Cardiac fibroblast (primary cell): ENCODE data around the gene CTNND2.

ENCODE experiments used
- DNase-seq, 2 donors: peaks; one replicate each; pipeline versions ENCODE4 v3.0.0 to v3.0.0-alpha.2; 2010; ENCODE audit warnings: low read depth in 2 of 2
- H3K4me3 ChIP-seq, 2 donors: replicated peaks in 1 of 2; 1 replicate in 1 of 2; 2 replicates in 1 of 2; pipeline ENCODE4 v1.5.1; 2011; ENCODE audit warnings: low read depth in 2 of 2, low read length in 2 of 2, mild to moderate bottlenecking in 2 of 2, moderate library complexity in 1 of 2
- TF ChIP-seq, protein P1 (sequence below): IDR thresholded peaks from one replicate; pipeline ENCODE4 v1.5.1; 2011; ENCODE audit warnings: low read depth, mild to moderate bottlenecking, low read length, inconsistent platforms

The CTNND2 gene

DNA sequence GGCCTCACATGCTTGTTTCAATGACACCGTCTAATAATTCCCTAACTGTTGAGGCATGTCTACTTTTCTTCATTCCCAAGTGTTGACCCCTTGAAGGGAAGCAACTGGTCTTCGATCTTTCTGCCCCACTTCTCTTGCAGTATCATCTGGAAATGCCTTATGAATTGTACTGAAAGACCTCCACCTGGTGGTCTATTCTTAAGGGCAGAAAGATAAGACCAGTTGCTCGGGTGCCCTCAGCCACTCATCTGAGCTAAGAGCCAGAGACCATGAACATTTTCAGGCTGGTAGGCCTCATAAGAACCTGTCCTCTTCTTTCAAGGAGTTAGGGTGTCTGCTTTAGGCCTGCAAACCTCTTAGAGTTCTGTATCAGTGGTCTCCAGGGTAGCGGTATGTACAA is 542.5 kb downstream of the CTNND2 start:
- TF ChIP-seq, protein P1, sequence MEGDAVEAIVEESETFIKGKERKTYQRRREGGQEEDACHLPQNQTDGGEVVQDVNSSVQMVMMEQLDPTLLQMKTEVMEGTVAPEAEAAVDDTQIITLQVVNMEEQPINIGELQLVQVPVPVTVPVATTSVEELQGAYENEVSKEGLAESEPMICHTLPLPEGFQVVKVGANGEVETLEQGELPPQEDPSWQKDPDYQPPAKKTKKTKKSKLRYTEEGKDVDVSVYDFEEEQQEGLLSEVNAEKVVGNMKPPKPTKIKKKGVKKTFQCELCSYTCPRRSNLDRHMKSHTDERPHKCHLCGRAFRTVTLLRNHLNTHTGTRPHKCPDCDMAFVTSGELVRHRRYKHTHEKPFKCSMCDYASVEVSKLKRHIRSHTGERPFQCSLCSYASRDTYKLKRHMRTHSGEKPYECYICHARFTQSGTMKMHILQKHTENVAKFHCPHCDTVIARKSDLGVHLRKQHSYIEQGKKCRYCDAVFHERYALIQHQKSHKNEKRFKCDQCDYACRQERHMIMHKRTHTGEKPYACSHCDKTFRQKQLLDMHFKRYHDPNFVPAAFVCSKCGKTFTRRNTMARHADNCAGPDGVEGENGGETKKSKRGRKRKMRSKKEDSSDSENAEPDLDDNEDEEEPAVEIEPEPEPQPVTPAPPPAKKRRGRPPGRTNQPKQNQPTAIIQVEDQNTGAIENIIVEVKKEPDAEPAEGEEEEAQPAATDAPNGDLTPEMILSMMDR = no peak
- no peak for DNase-seq

DNA sequence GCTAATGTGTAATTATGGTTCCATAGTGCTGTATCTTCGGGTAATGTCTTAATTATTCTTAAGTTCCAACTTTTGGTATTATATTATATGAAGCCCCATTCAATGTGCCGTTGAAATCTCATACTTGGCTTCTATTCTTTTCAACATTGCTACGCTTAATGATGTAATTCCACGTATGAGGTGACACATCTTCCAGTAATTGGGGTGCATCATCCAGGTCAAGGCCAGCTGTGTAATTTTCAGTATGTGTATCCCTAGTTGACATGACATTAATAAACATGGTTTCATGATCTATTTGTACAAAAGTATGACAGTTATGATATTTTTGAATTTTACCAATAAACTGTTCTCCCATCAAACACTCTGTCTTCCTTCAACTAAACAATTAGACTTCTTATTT is 546.3 kb downstream of the CTNND2 start:
- DNase-seq = no peak
- TF ChIP-seq, protein P1 = no peak
- no peak overlapping the region for H3K4me3 ChIP-seq

More for the DNA sequence above, 542.5 kb downstream of the CTNND2 start:
- H3K4me3 ChIP-seq = no peak overlapping the region

DNA sequence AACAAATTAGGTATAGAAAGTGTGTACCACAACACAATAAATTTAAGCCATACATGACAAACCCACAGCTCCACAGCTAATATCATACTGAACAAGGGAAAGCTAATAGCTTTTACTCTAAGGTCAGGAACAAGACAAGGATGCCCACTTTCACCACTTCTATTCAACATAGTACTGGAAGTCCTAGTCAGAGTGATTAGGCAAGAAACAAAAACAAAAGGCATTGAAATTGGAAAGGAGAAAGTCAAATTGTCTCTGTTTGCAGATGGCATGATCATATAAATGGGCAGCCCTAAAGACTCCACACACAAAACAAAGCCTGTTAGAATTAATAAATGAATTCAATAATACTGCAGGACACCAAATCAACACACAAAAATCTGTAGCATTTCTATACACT is 548.8 kb downstream of the CTNND2 start:
- no peak for DNase-seq
- H3K4me3 ChIP-seq = no peak overlapping the region
- TF ChIP-seq, protein P1 = no peak

DNA sequence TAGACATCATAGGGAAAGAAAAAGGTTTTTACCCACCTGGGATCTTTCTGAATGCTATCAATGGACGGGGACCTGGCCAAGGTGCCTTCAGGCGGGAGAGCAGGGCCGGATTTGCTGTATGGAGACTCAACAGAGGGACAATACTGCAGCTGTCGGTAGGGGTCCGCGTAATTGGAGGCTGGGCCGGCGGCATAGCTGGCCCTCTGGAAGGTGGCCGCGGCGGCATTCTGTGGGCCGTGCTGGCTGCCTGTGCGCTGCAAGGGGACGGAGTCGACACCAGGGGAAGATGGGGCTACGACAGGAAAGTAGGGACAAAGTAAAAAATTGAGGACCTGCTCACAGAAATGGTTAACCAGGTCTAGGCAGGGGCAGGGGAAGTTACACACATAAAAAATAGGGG is 557.9 kb downstream of the CTNND2 start:
- DNase-seq = no peak
- no peak overlapping the region for H3K4me3 ChIP-seq
- TF ChIP-seq, protein P1 = no peak

DNA sequence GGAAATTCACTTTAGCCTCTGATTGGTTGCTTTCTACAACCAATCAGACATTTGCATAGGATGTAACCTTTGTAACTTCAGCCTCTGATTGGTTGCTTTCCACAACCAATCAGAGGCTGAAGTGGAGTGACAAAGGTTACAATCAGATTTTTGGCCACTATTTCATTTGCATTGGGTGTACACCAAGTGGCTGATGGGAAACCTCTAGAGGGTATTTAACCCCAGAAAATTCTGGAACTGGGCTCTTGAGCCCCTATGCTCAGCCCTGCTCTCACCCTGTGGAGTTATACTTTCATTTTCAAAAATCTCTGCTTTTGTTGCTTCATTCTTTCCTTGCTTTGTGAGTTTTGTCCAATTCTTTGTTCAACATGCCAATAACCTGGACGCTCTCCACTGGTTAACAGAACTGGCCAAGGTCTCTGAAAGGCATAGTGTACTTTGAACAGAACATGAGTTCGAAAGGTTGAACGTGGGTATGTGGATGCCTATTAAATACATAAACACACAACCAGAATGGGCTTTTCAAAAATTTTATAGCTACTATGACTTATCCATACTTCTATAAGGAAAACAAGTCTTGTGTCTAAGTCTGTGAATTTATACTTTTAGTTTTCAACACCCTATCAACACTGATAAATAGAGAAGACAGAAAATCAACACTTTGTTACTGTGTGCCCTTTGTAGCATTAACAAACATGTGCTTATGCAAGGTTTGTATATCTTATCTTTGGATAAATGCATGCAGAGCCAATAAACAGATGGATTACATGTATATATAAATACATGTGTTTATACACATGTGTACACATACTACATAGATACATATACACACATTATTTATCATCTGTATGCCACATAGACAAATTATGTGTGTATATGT is 568.1 kb downstream of the CTNND2 start:
- TF ChIP-seq, protein P1 = no peak

DNA sequence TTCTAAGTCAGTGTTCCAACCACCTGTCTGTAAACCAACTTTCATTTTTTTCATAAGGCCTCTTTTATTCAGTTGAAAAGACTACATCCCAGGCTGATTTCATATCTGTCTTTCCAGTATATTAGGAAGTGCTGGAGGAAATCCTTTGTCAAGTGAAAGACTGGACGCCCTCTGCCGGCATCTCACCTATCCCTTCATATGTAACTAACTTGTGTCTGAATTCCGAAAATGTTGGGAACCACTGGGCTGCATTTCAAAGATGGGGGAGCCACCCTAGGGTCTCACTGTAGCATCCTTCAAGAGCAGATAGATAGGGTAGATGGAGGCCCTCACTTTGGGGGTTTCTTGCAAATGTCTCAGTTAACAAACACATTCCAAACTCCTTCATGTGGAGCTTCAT is 569.8 kb downstream of the CTNND2 start:
- no peak for DNase-seq
- H3K4me3 ChIP-seq = no peak overlapping the region
- TF ChIP-seq, protein P1 = no peak

More for the DNA sequence above, 568.1 kb downstream of the CTNND2 start:
- H3K4me3 ChIP-seq = no peak overlapping the region
- DNase-seq = no peak
